GM11168 (cell line): ENCODE measurements around the gene R3HDM2.

ENCODE experiments used
- in situ Hi-C: fragments of 300-500 bp; cut with MboI; formaldehyde crosslinking; loops from one replicate; pipeline ENCODE4 v1.12.0; 2022; ENCODE audit warnings: low sequenced_read_pairs; ENCODE audit not compliant: unreplicated experiment

The R3HDM2 gene

DNA sequence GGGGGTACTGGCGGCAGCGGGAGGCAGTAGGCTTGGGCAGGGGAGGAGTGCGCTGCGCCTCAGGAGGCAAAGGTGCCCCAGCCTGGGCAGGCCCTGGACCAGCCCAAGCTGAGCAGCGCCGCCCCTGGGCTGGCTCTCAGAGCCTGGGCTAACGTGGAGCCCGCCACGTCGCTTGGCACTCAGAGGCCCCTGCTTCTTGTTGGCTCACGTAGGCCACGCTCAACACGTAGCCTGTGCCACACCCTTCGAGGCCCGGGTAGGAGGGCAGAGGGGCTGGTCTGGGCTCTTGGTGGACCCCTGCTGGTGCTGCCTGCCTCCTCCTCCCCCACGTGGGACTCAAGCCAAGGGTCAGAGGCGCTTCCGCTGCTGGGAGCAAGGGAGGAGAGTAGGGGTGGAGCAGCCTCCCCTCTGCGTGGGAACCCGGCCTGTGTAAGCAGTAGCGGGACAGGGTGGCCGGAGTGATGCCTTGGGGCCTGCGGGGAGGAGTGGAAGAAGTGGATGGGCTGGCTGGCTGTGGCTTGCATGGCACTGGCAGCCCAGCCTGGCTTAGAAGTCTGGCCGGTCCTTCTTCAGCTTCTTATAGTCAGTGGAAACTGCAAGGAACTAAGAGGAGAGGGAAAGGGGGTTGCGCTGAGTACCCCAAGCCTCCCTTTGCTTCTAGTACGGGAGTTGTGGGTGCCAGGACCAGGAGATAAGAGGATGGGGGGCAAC, 195.7 kb downstream of the R3HDM2 start:
- in situ Hi-C loops, result no loop called here

- in situ Hi-C loops, result no loop called here
Observed at GRCh38 chr12:57234571-57235016, 196.2 kb downstream of the R3HDM2 start.

GRCh38 chr12:57234233-57234570, 196.6 kb downstream of the R3HDM2 start:
- in situ Hi-C loops, result no loop called here

DNA sequence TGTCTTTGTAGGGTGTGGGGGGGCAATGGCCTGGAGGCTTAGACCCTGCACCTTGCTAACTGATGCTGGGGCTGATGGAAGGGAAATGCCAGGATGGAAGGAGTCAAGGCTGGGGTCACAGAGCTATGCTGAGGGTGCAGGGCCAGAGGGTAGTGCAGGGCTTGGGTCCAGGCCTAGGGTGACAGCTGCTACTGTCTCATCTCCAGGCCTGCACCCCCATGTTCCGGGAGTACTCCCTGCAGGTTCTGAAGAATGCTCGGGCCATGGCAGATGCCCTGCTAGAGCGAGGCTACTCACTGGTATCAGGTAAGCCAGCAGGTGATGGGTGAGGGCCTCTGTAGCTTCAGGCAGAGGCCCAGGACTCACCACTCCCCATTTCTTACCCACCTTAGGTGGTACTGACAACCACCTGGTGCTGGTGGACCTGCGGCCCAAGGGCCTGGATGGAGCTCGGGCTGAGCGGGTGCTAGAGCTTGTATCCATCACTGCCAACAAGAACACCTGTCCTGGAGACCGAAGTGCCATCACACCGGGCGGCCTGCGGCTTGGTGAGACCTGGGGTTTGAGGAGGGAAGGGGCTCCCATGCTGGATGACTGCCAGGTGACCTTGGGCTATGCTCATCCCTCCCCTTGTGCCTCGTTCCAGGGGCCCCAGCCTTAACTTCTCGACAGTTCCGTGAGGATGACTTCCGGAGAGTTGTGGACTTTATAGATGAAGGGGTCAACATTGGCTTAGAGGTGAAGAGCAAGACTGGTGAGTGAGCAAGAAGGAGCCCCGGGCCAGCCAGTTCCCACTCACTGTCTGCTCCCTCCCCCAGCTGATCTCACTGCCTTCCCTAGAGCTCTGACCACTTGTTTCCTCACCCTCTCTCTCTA, 197.2 kb downstream of the R3HDM2 start:
- in situ Hi-C loops, result no loop called here

DNA sequence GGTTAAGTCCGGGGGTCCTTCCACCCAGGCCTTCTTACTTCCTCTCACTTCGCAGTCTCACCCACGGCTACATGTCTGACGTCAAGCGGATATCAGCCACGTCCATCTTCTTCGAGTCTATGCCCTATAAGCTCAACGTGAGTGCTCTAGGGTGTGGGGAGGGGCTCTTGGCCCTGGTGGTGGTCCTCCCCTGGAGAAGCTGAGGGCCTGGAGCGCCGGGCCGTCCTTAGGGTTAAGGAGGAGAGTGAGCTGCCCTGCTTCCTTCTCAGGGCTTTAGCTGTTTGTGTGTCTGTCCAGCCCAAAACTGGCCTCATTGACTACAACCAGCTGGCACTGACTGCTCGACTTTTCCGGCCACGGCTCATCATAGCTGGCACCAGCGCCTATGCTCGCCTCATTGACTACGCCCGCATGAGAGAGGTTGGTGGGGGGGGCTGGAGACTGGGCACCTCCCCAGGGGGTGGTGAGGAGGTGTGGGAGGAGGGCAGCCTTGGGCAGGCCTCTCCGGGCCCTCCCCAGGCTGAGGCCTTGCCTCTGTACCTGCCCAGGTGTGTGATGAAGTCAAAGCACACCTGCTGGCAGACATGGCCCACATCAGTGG, 198.6 kb downstream of the R3HDM2 start:
- in situ Hi-C loops, result no loop called here

GRCh38 chr12:57231276-57232021, 199.4 kb downstream of the R3HDM2 start:
- in situ Hi-C loops, result no loop called here

GRCh38 chr12:57230381-57231155, 200.3 kb downstream of the R3HDM2 start:
- in situ Hi-C loops, result no loop called here

- in situ Hi-C loops, result no loop called here
Observed at GRCh38 chr12:57229634-57230380, 201.0 kb downstream of the R3HDM2 start, which contains the start of gene SHMT2. SHMT2 (plus strand) TSS chr12:57229711; CDS start chr12:57229779, 68 bp downstream.

DNA sequence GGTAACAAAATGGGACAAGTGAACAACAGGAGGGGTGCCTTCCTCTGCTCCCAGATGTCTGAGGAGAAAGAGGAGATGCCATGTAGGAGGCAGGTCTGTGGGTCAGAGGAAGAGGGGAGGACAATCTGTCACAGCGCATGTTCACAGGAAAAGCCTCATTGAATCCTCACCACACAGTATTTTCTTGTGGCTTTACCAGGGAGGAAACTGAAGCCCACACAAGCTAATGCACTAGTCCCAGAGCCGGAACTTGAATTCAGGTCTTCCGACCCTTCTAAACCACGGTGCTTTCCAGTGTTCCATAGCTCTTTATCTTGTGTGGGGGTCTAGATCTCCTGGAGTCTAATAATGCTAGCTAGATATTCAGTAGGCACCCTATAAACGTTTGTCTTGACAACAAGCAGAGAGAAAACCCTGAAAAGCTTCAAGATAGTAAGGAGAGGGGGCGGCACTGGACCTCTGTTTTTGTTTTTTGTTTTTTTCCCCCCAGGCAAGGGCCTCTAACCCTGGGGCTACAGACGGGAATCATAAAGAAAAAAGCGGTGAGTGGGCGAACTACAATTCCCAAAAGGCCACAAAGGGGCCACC, 201.7 kb downstream of the R3HDM2 start:
- in situ Hi-C loops, result no loop called here

DNA sequence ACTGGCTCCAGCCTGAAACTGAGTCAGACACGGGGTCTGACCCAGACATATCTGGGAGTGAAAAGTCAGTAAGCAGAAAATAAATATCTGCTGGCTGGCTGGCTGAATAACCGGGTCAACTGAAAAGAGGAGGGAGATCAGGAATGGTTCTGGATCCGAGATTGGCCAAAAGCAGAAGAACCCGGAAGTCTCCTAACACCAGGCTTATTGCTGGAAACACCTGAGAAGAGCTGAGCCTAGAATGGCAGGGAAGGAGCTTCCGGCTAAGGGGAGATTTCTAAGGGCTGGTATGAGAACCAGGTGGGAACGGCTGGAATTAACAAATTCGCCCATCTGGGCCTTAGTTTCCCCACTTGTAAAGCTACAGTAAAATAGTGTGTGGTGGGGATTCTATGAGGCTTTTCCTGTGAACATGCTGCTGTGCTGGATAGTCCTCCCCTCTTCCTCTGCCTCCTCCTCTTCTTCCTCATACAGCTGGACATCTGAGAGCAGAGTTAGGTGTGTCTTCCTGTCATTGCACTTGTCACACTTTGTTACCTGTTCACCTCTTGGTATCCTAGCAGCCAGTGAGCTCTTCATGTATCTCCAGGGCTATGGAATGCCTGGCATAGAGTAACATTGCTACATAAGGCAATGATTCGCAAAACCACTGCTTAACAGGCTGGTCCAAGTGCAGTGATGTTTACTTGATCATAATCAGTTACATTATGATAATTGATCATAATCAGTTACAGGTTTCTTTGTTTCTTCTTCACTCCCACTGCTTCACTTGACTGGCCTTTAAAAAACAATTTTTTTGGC, 203.3 kb downstream of the R3HDM2 start:
- in situ Hi-C loops, result no loop called here

- in situ Hi-C loops, result no loop called here
Observed at GRCh38 chr12:57226588-57227314, 204.1 kb downstream of the R3HDM2 start.

GRCh38 chr12:57225680-57226210, 205.1 kb downstream of the R3HDM2 start:
- in situ Hi-C loops, result no loop called here

GRCh38 chr12:57224973-57225679, 205.7 kb downstream of the R3HDM2 start:
- in situ Hi-C loops, result no loop called here

DNA sequence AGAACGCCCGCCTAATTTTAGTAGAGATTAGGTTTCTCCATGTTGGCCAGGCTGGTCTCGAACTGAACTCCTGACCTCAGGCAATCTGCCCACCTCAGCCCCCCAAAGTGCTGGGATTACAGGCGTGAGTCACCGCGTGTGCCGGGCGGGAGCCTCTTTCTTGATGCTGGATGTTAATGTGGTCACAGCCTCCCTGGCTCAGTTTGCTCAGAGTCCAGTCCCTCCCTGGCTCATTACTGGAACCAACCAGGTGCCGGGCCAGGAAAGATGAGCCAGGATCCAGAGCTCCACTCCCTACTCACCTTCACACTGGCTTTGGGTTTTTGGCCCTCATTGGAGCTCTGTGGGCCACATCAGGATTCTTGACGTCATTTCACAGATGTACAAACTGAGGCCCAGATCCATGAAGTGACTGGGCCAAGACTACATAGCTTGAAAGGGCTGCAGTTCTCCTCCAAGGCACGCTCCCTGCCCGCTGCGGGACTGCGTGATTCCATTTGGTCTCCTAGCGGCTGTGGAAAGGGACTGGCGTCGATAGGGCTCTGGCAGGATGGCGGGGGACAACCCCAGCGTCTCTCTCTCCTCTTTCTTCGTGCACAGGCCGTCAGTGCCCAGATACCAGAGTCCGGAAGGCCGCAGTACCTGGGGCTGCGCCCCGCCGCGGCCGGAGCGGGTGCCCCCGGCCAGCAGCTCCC, 206.4 kb downstream of the R3HDM2 start:
- in situ Hi-C loops, result no loop called here
